ENCODE results near the gene RCOR1.
A peak's percentile ranks its signal among the peaks of the same experiment; 100 is the strongest.
"Not testable (repeated sequence)": the region's sequence is repeated elsewhere in the genome, so short reads cannot be mapped to it uniquely, and the experiment has no call there.

RCOR1 gene

DNA sequence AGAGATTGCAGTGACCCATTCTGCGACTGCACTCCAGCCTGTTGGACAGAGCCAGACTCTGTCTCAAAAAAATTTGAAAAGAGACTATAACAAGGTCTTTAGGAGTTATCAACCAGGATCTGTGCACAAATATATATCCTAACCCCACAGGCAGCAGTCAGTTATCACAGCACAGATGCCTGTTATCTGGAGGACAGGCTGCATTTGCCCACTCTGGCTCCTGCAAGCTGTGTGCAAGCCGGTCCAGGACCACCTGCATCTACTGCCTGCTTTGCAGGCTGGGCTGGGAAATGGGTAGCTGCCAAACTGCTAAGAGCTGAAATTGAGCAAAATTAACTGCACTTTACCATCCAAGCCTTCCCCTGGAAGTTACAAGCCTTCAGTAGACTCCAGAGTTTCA lies 21.4 kb upstream of the RCOR1 start:
- DNase-seq (ENCODE audit: low read depth, low spot score): no peak

DNA sequence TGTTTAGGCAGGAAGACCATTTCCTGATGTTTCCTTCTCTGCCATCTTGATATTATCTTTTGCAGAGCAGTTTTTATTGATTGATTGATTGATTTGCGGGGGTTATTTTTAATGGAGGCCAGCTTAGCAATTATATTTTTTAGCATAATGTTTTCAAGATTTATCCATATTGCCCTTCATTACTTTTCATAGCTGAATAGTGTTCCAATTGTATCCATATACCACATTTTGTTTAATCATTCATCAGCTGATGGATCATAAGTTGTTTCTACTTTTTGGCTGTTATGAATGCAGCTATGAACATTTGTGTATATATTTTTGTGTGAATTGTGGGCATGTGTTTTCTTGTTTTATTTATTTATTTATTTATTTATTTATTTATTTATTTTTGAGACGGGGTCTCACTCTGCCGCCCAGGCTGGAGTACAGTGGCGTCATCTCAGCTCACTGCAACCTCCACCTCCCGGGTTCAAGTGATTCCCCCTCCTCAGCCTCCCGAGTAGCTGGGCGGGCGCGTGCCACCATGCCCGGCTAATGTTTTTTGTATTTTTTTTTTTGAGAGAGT lies 20.9 kb upstream of the RCOR1 start:
- no peak for DNase-seq (ENCODE audit: low read depth, low spot score)

DNA sequence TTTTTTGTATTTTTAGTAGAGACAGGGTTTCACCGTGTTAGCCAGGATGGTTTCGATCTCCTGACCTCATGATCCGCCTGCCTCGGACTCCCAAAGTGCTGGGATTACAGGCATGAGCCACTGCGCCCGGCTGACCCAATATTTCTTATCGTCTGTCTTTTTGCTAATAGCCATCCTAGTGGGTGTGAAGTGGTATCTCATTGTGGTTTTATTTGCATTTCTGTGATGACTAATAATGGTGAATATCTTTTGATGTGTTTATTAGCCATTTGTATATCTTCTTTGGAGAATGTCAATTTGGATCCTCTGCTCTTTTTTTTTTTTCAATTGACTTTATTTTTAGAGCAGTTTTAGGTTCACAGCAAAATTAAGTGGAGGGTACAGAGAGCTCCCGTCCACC lies 19.3 kb upstream of the RCOR1 start:
- DNase-seq (ENCODE audit: low read depth, low spot score): not testable (repeated sequence)

DNA sequence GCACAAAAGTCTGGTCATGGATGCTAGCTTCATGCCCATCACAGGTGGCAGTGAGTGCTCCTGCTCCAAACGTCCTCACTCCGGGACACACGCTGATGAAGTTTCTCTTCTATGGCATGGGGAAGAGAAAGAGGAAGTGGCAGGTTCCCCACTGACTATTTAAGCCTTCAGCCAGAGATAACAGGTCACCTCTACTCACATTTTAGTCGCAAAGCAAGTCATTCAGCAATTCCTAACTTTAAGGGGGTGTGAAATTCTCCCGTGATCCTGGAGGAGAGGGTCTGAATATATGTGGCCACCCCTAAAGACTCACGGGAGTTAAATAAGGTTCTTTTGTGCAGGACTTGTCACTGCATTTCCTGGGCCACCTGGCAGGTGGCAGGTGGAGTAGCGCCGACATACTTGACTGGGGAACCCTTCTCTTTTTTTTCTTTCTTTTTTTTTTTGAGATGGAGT lies 18.8 kb upstream of the RCOR1 start:
- DNase-seq (ENCODE audit: low read depth, low spot score): no peak

DNA sequence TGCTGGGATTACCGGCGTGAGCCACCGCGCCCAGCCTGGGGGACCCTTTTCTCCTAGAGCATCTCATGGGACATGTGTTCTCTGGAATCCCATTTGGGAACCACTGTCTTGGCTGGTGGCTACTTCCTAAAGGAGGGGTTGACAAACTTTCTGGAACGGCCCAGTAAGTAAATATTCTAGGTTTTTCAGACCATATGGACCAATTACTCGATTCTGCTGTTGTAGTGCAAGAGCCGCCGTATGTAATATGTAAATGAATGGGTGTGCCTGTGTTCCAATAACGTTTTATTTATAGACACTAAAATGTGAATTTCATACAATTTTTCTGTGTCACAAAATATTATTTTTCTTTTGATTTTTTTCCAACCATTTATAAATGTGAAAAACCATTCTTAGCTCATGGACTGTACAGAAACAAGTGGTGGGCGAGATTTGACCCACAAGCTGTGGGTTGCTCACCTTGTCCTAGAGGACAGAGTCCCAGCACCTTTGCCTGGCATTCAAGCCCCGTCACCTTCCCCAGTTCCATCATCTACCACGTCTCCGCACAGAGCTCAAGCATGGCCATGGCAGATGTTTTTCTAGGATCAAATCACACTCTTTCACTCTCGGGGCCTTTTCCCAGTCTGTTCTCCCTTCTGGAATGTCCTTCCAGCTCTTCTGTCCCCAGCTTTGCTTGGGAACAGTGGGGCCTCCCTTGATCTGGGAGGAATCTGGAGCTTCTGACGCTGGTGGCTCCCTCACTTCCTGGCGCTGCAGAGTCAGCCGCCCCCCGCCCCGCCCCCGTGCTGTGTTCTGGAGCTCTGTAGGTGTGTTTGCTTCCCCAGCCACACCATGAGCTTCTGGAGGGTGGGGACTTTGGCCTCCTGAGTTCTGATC lies 17.9 kb upstream of the RCOR1 start:
- no peak for DNase-seq (ENCODE audit: low read depth, low spot score)

DNA sequence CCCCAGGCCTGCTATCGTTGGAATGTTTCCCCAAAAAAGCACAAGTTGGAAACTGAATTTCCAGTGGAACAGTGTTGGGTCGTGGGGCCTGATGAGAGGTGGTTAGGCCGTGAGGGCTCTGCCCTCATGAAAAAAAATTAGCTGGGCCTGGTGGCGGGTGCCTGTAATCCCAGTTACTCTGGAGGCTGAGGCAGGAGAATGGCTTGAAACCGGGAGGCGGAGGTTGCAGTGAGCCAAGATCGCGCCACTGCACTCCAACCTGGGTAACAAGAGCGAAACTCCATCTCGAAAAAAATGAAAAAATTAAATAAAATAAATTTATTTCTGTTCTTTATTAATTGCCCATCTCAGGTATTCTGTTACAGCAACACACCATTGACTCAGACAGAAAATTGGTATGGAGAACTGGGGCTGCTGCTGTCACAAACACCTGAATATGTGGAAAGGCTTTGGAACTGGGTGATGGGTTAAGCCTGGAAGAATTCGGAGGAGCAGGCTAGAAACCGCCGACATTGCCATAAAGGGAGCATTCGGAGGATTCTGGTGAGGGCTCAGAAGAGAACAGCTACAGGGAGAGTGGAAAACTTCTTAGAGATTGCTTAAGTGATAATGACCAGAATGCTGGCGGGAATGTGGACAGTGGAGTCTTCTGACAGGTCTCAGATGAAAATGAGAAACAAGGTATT lies 17.1 kb upstream of the RCOR1 start:
- no peak for DNase-seq (ENCODE audit: low read depth, low spot score)

DNA sequence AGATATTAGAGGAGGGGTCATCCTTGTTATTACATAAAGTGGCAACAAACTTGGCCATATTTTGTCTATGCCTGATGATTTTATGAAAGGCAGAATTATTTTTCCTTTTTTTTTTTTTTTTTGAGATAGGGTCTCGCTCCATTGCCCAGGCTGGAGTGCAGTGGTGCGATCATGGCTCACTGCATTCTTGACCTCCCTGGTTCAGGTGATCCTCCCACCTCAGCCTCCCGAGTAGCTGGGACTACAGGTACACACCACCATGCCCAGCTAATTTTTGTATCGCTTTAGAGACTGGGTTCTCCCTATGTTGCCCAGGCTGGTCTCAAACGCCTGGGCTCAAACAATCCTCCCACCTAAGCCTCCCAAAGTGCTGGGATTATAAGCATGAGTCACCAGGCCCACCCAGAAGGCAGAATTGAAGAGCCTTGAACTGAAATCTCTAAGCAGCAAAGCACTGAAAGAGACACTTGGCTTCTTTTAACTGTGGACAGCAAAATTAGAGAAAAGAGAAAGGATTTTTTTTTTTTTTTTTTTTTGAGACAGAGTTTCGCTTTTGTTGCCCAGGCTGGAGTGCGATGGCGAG lies 16.5 kb upstream of the RCOR1 start:
- not testable (repeated sequence) for DNase-seq (ENCODE audit: low read depth, low spot score)

DNA sequence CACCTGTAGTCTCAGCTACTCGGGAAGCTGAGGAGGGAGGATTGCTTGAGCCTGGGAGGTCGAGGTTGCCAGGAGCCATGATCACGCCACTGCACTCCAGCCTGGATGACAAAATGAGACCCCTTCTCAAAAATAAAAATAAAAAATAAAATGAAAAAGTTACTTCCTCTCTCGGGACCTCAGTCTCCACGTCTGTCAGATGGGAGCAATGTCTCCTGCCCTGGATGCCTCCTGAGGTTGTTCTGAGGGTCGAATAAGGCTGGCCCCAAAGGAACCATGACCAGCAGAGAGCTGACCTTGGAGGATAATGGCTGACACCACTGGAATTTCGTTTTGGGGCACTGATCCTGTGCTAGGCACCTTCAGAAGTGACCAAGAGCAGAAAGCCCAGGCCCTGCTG lies 13.6 kb upstream of the RCOR1 start:
- DNase-seq (ENCODE audit: low read depth, low spot score): no peak

DNA sequence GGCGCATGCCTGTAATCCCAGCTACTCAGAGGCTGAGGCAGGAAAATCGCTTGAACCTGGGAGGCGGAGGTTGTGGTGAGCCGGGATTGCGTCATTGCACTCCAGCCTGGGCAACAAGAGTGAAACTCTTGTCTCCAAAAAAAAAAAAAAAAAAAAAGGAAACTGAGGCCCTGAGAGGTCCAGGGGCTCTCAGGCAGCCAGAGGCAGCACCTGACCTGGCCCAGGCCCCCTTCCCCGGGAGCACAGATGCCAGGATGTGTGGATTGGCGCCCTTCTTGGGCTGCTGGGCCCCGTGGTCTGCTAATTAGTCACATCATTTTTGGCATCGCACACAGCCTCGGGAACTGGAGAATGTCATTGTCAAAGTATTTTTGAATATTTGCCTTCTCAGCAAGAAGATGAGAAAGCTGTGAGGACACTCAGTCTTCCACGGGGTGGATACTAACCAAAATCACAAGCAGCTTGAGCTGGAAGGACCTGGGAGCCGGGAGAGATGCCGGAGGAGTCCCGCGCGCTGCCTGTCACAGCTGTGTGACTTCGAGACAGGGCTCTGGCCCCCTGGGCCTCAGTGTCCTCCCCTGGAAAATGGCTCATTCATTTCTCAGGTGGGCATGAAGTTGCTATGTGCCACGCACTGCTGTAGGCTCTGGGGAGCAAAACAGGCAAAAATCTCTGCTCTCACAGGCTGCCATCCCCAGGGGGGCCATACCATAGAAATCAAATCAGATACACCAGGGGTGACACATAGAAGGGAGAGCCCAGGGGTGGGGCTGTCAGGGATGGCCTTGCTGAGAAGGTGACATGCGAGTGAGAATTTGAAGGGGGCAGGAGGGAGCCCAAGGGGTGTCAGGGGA lies 12.5 kb upstream of the RCOR1 start:
- peak; percentile 66 for DNase-seq (ENCODE audit: low read depth, low spot score)

DNA sequence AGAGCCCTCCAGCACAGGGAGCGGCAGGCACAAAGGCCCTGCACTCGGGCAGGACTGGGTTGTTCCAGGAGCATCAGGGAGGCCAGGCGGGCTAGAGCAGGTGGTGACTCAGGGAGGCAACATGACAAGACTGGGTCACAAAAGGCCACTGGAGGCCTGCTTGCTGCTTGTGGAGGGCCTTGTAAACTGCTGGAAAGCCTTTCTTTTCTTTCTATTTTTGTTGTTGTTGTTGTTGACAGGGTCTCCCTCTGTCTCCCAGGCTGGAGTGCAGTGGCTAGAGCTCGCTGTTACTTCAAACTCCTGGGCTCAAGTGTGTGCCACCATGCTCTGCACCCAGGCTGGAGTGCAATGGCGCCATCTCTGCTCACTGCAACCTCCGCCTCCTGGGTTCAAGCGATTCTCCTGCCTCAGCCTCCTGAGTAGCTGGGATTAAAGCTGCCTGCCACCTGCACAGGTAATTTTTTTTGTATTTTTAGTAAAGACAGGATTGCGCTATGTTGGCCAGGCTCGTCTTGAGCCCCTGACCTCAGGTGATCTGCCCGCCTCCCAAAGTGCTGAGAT lies 11.8 kb upstream of the RCOR1 start:
- no peak for DNase-seq (ENCODE audit: low read depth, low spot score)

DNA sequence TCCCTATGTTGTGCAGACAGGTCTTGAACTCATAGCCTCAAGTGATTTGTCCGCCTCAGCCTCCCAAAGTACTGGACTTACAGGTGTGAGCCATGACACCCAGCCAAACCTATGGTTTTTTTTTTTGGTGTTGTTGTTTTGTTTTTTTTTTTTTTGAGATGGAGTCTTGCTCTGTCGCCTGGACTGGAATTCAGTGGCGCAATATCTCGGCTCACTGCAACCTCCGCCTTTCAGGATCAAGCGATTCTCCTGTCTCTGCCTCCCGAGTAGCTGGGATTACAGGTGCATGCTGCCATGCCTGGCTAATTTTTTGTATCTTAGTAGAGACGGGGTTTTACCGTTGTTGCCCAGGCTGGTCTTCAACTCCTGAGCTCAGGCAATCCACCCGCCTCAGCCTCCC lies 11.3 kb upstream of the RCOR1 start:
- no peak for DNase-seq (ENCODE audit: low read depth, low spot score)

DNA sequence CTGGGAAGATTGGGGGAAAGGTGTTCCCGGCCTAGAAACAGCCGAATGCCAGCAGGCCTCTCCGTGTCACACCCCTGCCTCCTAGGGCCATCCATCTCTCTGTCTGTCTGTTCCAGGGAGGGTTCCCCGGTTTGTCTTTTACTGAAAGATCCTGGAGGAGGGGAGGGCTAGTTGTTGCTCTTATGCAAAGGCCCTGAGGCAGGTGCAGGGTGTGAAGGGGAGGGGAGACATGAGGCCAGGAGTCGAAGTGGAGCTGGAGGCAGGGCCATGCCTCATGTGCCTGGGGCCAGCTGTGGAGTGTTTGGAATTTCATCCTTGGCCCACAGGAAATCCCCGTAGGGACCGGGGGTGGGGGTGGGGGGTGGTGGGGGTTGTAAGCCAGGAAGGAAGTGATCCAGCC lies 8.7 kb upstream of the RCOR1 start:
- DNase-seq (ENCODE audit: low read depth, low spot score): no peak

DNA sequence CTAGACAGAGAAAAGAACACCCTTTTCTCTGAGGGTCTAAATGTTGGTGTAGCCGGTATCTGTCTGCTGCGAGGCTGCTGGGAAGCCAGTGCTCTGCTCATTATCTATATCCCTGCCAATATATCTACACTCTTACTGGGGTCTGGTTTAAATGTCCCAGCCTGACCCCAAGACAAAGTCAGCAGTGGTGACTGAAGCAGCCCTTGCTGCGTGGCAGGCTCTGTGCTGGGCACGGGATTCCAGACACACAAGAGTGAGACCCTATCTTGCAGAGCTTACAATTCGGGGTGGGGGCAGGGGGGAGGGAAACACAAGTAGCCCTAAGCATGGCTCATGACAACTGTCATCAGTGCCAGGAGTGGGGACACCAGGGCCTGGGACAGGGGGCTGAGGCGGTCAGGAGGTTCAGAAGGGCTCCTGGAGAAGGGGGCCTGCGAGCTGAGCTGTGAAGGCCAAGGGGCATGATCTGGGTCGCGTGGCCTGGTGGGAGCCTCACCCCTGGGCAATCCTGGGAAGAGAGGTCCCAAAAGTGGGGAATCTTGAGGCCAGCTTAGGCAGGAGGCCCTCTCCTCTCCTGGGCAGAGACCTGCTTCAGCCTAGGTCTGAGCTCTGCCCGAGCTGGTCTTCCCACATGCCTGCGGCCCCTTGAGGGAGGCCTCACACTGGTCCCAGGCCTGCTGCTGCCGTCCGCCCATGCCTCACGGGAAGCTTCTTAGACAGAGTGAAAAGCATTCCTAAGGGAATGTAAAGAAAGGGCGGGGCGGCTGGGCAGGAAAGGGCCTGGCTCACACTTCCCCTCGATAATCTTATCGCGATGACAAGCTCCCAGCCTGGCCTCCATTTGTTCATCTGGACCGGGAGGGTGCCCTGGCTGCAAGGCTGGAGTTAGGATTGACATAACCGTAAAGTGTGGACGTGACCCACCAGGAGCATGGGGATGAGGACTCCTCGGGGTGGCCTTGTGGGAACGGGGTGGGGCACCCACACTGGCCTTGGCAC lies 7.3 kb upstream of the RCOR1 start:
- no peak for DNase-seq (ENCODE audit: low read depth, low spot score)

DNA sequence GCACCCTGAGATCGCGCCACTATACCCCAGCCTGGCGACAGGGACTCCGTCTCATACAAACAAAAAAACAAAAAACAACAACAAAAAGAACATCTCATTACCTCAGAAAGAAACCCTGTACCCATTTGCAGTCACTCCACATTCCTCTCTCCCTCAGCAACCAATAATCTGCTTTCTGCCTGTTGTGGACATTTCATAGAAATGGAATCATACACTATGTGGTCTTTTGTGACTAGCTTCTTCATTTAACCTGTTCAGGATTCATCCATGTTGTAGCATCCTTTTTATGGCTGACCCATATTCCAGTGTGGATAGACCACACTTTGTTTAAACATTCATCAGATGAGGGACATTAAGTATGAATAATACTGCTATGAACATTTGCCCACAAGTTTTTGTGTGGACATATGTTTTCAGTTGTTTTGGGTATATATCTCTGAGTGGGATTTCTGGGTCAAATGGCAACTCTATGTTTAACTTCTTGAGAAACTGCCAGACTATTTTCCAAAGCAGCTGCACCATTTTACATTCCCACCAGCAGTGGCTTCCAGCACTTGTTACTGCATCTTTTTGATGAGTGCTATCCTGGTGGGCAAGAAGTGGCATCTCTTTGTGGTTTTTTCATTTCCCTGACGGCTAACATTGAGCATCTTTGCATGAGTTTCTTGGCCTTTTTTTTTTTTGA lies 5.9 kb upstream of the RCOR1 start:
- no peak for DNase-seq (ENCODE audit: low read depth, low spot score)

DNA sequence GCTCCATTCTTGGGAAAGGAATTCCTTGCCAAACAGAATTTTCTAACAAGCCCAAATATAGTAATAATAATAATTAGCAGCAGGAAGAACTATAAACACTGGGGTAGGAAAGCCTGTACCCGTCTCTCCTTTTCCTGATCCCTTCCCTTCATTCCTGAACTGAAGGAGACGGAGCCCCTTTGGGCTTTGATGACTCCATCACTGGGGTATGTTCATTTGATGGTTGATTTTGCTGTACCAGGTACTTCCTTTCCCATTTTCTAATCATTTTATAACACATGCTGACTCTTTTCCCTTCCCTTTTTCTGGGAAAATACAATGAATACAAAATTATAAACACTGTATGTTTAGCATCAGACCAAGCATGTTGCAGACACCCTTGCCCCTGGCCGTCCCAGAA lies 3.6 kb upstream of the RCOR1 start:
- no peak for DNase-seq (ENCODE audit: low read depth, low spot score)

DNA sequence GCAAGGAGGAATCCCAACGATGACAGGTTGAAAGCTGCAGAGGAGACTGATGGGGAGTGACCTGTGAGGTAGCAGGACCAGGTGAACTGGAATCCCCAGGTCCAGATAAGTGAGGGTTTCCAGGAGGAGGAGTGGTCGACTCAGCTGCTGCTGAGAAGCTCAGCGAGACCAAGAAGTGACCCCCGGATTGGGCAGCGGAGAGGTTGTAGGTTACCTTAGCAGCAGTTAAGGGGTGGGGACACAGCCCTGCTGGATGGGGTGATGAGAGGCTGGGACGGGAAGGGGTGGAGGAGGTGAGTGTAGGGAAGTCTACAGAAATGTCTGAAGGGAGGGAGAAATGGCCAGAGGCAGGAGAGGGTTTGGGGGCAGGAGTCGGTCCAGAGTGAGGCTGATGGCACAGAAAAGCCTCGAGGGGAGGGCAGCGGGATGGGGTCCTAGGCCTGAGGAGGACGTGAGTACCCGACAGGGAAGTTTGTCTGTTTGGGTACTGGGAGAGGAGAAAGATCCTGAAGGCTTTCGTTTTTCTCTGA lies 2.6 kb upstream of the RCOR1 start:
- no peak for DNase-seq (ENCODE audit: low read depth, low spot score)

DNA sequence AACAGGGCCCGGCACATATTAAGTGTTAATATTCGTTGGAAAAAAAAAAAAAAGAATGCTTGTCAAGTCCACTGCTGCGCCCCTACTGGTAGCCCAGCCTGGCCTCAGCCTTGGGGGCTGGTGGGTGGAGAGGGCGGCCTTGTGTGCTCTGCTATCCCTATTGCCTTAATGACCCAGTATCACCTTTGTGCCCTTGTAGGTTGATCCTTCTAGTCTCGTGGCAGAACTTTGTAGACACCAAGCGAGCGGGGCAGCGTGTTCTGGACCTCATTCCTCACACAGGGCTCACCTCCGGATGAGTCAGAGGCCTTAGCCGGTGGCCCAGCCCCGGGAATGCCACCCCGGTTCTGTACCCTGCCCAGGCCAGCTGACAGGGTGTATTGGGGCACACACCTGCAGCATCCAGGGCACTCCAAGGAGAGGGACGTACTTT lies 1.8 kb upstream of the RCOR1 start:
- peak; percentile 41 for DNase-seq (ENCODE audit: low read depth, low spot score)

DNA sequence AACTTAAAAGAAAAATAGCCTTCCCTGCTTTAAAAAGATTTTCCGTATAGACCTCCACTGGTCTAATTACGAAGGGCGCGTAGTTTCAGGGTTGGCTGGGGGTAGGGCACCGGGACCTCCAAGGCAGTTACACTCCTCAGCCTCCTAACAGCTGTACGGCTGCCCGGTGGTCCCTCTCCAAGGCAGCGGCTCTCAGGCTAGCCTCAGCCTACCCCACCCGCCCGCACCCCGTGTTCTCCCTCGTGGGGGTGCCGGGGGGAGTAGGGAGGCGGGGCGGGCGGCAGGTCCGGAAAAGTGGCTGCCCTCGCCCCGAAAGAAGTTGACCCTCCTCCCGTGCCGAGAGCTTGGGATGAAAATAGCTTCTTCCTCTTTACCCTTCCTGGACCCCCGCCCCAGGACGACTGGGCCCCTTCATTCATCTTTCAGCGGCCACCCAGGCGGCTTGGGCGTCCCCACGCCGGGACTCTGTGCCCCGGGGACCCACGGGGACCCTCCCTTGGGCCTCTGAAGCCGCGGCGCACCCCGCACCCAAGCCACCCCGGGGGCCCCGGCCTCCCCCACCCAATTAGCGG lies 991 bp upstream of the RCOR1 start:
- peak; percentile 60 for DNase-seq (ENCODE audit: low read depth, low spot score)

DNA sequence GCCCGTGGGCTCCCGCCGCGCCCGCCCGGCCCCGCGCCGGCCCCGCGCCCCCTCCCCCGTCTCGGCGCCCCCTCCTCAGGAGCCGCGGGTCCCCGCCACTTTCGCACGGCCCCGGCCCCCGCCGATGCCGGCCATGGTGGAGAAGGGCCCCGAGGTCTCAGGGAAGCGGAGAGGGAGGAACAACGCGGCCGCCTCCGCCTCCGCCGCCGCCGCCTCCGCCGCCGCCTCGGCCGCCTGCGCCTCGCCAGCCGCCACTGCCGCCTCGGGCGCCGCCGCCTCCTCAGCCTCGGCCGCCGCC lies 263 bp downstream of the RCOR1 start:
- DNase-seq (ENCODE audit: low read depth, low spot score): peak; percentile 73

Measured in astrocyte of the hippocampus (primary cell).